Keratinocyte (primary cell): ENCODE measurements around the gene CLSTN2.

Experiments used
- EZH2 ChIP-seq: IDR thresholded peaks from one replicate; pipeline ENCODE4 v1.6.1; 2012; ENCODE audit warnings: inconsistent platforms, mild to moderate bottlenecking, low read length, moderate library complexity
- TF ChIP-seq, protein P1 (sequence below), 3 experiments: IDR thresholded peaks in 1 of 3; conservative IDR thresholded peaks in 1 of 3; optimal IDR thresholded peaks in 1 of 3; 2 replicates in 2 of 3; 3 replicates in 1 of 3; pipeline versions ENCODE3 to v1.5.1; 2011; ENCODE audit warnings: low read length in 3 of 3, mild to moderate bottlenecking in 3 of 3, moderate library complexity in 2 of 3, control low read depth in 1 of 3, inconsistent platforms in 1 of 3; ENCODE audit not compliant: insufficient read depth in 2 of 3; ENCODE audit errors: extremely low read depth in 1 of 3

DNA sequence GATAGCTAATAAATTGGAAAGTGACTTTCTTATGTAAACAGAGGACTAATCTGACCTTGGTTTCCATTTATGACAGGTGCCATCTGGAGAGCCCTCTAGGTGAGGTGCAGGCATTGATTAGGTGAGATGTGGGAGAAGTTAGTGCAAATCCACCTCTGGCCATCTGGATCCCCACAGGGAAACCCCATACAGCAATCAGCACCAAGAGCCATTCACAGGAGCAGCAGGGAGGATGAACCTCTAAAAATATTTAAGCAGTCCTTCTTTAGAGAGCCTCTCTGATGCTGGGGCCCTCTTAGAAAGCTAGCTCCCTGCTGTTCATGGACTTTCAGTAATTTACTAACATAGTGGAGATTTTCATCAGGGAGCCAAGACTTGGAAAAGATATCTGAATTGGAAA, 69.3 kb downstream of the CLSTN2 start:
- TF ChIP-seq, protein P1, sequence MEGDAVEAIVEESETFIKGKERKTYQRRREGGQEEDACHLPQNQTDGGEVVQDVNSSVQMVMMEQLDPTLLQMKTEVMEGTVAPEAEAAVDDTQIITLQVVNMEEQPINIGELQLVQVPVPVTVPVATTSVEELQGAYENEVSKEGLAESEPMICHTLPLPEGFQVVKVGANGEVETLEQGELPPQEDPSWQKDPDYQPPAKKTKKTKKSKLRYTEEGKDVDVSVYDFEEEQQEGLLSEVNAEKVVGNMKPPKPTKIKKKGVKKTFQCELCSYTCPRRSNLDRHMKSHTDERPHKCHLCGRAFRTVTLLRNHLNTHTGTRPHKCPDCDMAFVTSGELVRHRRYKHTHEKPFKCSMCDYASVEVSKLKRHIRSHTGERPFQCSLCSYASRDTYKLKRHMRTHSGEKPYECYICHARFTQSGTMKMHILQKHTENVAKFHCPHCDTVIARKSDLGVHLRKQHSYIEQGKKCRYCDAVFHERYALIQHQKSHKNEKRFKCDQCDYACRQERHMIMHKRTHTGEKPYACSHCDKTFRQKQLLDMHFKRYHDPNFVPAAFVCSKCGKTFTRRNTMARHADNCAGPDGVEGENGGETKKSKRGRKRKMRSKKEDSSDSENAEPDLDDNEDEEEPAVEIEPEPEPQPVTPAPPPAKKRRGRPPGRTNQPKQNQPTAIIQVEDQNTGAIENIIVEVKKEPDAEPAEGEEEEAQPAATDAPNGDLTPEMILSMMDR (optimal IDR thresholded peaks at IDR 0.05 in 1 of 3, IDR thresholded peaks at IDR 0.05 in 1 of 3, conservative IDR thresholded peaks at IDR 0.05 in 1 of 3; ENCODE audit: extremely low read depth in 1 of 3, insufficient read depth in 2 of 3, low read length in 3 of 3), result no peak
- TF ChIP-seq EZH2, result no peak
